Neural cell (in vitro differentiated cells): ENCODE data around the gene SIGLEC9. TPM values are rescaled to one million over a fixed set of nuclear protein-coding genes. Genes with fewer than 3 reads are reported as not detected.

Experiments used
- H2AFZ ChIP-seq: fragments of 200-600, 300-800 bp; sonication (generic), shearing (Covaris generic); 2 replicates; pipeline ENCODE4 v1.6.0; 2014; ENCODE audit warnings: low read depth, mild to moderate bottlenecking, antibody characterized with exemption, low read length, moderate library complexity
- H3F3A ChIP-seq: fragments of 200-600 bp; shearing (Covaris generic); 2 replicates; pipeline ENCODE4 v1.6.1; 2016; ENCODE audit warnings: mild to moderate bottlenecking, moderate library complexity, mixed read lengths, antibody characterized with exemption, low read length; ENCODE audit not compliant: insufficient read depth, poor library complexity, severe bottlenecking
- H3K27ac ChIP-seq: fragments of 200-600, 300-800 bp; sonication (generic), shearing (Covaris generic); 2 replicates; pipeline ENCODE4 v1.5.1; 2014; ENCODE audit warnings: mild to moderate bottlenecking, low read length, moderate library complexity
- H3K27me3 ChIP-seq: fragments of 300-800, 200-600 bp; sonication (generic), shearing (Covaris generic); 2 replicates; pipeline ENCODE4 v1.6.0; 2014; ENCODE audit warnings: mild to moderate bottlenecking, low read depth, low read length, moderate library complexity; ENCODE audit not compliant: insufficient read depth
- H3K36me3 ChIP-seq: fragments of 300-800, 200-600 bp; sonication (generic), shearing (Covaris generic); 2 replicates; pipeline ENCODE4 v1.5.1; 2014; ENCODE audit warnings: mild to moderate bottlenecking, antibody characterized with exemption, low read length, moderate library complexity; ENCODE audit not compliant: insufficient read depth
- H3K4me2 ChIP-seq: fragments of 300-800, 200-600 bp; sonication (generic), shearing (Covaris generic); 2 replicates; pipeline ENCODE4 v1.6.0; 2014; ENCODE audit warnings: mild to moderate bottlenecking, low read length
- H3K4me3 ChIP-seq: fragments of 300-800, 200-600 bp; sonication (generic), shearing (Covaris generic); 2 replicates; pipeline ENCODE4 v1.5.1; 2014; ENCODE audit warnings: mild to moderate bottlenecking, low read length, moderate library complexity
- H3K79me2 ChIP-seq: fragments of 200-600 bp; shearing (Covaris generic); replicated peaks from 2 replicates; pipeline ENCODE4 v1.6.0; 2014; ENCODE audit warnings: mild to moderate bottlenecking, low read length, moderate library complexity; ENCODE audit not compliant: insufficient read depth
- H3K9ac ChIP-seq: fragments of 300-800, 200-600 bp; sonication (generic), shearing (Covaris generic); 2 replicates; pipeline ENCODE4 v1.6.1; 2016; ENCODE audit warnings: mild to moderate bottlenecking, low read length, mixed read lengths
- H3K9me2 ChIP-seq: fragments of 200-600 bp; shearing (Covaris generic); 2 replicates; pipeline ENCODE4 v1.6.1; 2016; ENCODE audit warnings: mild to moderate bottlenecking, low read length, mixed read lengths; ENCODE audit not compliant: insufficient read depth
- H3K9me3 ChIP-seq: fragments of 200-600, 300-800 bp; sonication (generic), shearing (Covaris generic); 2 replicates; pipeline ENCODE4 v1.6.1; 2016; ENCODE audit warnings: mild to moderate bottlenecking, mixed run types, low read length, moderate library complexity, mixed read lengths
- H4K20me1 ChIP-seq: fragments of 200-600 bp; shearing (Covaris generic); 2 replicates; pipeline ENCODE4 v1.6.1; 2016; ENCODE audit warnings: mild to moderate bottlenecking, mixed run types; ENCODE audit not compliant: insufficient read depth
- EP300 ChIP-seq: fragments of 450-650 bp; conservative IDR thresholded peaks from 2 replicates; pipeline ENCODE4 v1.6.1; 2014; ENCODE audit warnings: antibody characterized with exemption, mild to moderate bottlenecking, moderate library complexity; ENCODE audit not compliant: poor library complexity, severe bottlenecking
- EZH2 ChIP-seq: fragments of 200-600, 300-800 bp; shearing (Covaris generic), sonication (generic); IDR thresholded peaks from 2 replicates; pipeline ENCODE4 v1.6.1; 2014; ENCODE audit warnings: antibody characterized with exemption, low read length, borderline replicate concordance, mild to moderate bottlenecking; ENCODE audit not compliant: insufficient read depth, poor library complexity, severe bottlenecking
- MXI1 ChIP-seq: fragments of 450-650 bp; conservative IDR thresholded peaks from 2 replicates; pipeline ENCODE4 v1.6.1; 2014; ENCODE audit warnings: antibody characterized with exemption, mild to moderate bottlenecking; ENCODE audit not compliant: poor library complexity, severe bottlenecking
- POLR2AphosphoS5 ChIP-seq: IDR thresholded peaks from 2 replicates; pipeline ENCODE4 v1.6.1; 2012
- RAD21 ChIP-seq: fragments of 450-650 bp; conservative IDR thresholded peaks from 2 replicates; pipeline ENCODE4 v1.6.1; 2014; ENCODE audit warnings: antibody characterized with exemption, mild to moderate bottlenecking, moderate library complexity
- SMC3 ChIP-seq: fragments of 450-650 bp; conservative IDR thresholded peaks from 2 replicates; pipeline ENCODE4 v1.6.1; 2014; ENCODE audit warnings: antibody characterized with exemption, mild to moderate bottlenecking, moderate library complexity; ENCODE audit not compliant: poor library complexity
- TAF1 ChIP-seq: IDR thresholded peaks from 2 replicates; pipeline ENCODE4 v1.6.1; 2012; ENCODE audit warnings: low read depth
- polyA minus RNA-seq: library from RNA; depleted of rRNA, polyadenylated mRNA; stranded (reverse); fragments of >200 nt; gene quantifications from 2 replicates; pipeline ENCODE4 v1.2.3, GENCODE V29; 2014
- polyA plus RNA-seq: library from polyadenylated mRNA; depleted of rRNA; stranded (reverse); fragments of >200 nt; gene quantifications from 2 replicates; pipeline ENCODE4 v1.2.3, GENCODE V29; 2014
- TF ChIP-seq, protein P1 (sequence below): IDR thresholded peaks from 2 replicates; pipeline ENCODE4 v1.6.1; 2012; ENCODE audit warnings: borderline replicate concordance
- TF ChIP-seq, protein P2 (sequence below): fragments of 450-650 bp; IDR thresholded peaks from 2 replicates; pipeline ENCODE4 v1.5.1; 2014; ENCODE audit warnings: antibody characterized with exemption, mild to moderate bottlenecking, moderate library complexity; ENCODE audit not compliant: poor library complexity, severe bottlenecking

SIGLEC9 gene
- not detected in 2 replicates for polyA plus RNA-seq
- not detected in 2 replicates for polyA minus RNA-seq

DNA sequence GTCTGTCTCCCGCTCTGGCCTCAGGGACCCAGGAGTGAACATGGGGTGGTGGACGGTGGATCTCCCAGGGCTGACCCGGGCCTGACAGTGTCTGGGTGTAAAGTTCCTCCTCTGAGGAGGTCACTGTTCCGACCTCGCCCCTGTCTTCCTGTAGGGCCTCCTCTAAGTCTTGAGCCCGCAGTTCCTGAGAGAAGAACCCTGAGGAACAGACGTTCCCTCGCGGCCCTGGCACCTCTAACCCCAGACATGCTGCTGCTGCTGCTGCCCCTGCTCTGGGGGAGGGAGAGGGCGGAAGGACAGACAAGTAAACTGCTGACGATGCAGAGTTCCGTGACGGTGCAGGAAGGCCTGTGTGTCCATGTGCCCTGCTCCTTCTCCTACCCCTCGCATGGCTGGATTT lies at the start of gene SIGLEC9:
SIGLEC9 (plus strand) TSS at position 178 of the 400 bp plus-strand sequence; CDS start at position 247, 69 bp downstream.
- H3K27ac ChIP-seq, result no peak within 1 kb of the TSS
- no peaks in the 10 kb centered on the region for H3F3A ChIP-seq
- TF ChIP-seq EP300 (no peak), SMC3 (no peak), POLR2AphosphoS5 (no peak), TAF1 (no peak), MXI1 (no peak), EZH2 (no peak), RAD21 (no peak)
- TF ChIP-seq, protein P1, sequence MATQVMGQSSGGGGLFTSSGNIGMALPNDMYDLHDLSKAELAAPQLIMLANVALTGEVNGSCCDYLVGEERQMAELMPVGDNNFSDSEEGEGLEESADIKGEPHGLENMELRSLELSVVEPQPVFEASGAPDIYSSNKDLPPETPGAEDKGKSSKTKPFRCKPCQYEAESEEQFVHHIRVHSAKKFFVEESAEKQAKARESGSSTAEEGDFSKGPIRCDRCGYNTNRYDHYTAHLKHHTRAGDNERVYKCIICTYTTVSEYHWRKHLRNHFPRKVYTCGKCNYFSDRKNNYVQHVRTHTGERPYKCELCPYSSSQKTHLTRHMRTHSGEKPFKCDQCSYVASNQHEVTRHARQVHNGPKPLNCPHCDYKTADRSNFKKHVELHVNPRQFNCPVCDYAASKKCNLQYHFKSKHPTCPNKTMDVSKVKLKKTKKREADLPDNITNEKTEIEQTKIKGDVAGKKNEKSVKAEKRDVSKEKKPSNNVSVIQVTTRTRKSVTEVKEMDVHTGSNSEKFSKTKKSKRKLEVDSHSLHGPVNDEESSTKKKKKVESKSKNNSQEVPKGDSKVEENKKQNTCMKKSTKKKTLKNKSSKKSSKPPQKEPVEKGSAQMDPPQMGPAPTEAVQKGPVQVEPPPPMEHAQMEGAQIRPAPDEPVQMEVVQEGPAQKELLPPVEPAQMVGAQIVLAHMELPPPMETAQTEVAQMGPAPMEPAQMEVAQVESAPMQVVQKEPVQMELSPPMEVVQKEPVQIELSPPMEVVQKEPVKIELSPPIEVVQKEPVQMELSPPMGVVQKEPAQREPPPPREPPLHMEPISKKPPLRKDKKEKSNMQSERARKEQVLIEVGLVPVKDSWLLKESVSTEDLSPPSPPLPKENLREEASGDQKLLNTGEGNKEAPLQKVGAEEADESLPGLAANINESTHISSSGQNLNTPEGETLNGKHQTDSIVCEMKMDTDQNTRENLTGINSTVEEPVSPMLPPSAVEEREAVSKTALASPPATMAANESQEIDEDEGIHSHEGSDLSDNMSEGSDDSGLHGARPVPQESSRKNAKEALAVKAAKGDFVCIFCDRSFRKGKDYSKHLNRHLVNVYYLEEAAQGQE, result no peak
- TF ChIP-seq, protein P2, sequence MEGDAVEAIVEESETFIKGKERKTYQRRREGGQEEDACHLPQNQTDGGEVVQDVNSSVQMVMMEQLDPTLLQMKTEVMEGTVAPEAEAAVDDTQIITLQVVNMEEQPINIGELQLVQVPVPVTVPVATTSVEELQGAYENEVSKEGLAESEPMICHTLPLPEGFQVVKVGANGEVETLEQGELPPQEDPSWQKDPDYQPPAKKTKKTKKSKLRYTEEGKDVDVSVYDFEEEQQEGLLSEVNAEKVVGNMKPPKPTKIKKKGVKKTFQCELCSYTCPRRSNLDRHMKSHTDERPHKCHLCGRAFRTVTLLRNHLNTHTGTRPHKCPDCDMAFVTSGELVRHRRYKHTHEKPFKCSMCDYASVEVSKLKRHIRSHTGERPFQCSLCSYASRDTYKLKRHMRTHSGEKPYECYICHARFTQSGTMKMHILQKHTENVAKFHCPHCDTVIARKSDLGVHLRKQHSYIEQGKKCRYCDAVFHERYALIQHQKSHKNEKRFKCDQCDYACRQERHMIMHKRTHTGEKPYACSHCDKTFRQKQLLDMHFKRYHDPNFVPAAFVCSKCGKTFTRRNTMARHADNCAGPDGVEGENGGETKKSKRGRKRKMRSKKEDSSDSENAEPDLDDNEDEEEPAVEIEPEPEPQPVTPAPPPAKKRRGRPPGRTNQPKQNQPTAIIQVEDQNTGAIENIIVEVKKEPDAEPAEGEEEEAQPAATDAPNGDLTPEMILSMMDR, result no peak
- H3K9me3 ChIP-seq, result no peaks in the 10 kb centered on the region
- H4K20me1 ChIP-seq, result no peaks in the 10 kb centered on the region
- H3K36me3 ChIP-seq, result no peaks in the 10 kb centered on the region
- H3K27me3 ChIP-seq, result no peaks in the 10 kb centered on the region
- H2AFZ ChIP-seq, result no peak within 1 kb of the TSS
- H3K9me2 ChIP-seq, result no peaks in the 10 kb centered on the region
- no peak within 1 kb of the TSS for H3K4me2 ChIP-seq
- H3K9ac ChIP-seq, result no peak within 1 kb of the TSS
- H3K79me2 ChIP-seq, result no peaks in the 10 kb centered on the region
- H3K4me3 ChIP-seq, result no peak within 1 kb of the TSS

DNA sequence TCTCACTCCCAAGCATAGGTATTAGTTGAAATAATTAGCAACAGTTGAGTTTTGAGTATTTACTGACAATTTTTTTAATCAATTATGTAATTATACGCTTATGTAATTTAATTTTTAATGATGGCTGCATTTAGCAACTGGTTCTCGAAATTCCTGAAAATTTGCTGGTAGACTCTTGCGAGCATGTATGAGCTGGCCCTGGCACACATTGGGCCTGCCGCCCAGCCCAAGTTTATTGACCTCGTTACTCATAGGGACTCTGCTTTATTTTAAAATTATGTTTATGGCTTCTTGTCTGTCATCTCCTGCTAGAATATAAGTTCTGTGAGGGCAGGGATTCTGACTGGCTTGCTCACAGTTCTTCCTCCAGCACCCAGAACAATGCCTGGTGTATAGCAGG lies 48.7 kb upstream of the SIGLEC9 start:
- no peak overlapping the region for H3K9ac ChIP-seq
- no peak overlapping the region for H3K4me3 ChIP-seq
- TF ChIP-seq, protein P2, result no peak
- TF ChIP-seq SMC3, result no peak
- no peak for TF ChIP-seq TAF1
- TF ChIP-seq RAD21, result no peak
- TF ChIP-seq MXI1, result no peak
- no peak for TF ChIP-seq POLR2AphosphoS5
- TF ChIP-seq, protein P1, result no peak
- TF ChIP-seq EP300, result no peak
- no peak for TF ChIP-seq EZH2

More for the DNA sequence above, 48.7 kb upstream of the SIGLEC9 start:
- Histone ChIP-seq H3K9me3 (peaks cover 7% of the 10 kb centered on the region), H3F3A (no peaks in the 10 kb centered on the region), H3K4me2 (no peak overlapping the region), H3K79me2 (no peaks in the 10 kb centered on the region), H3K27me3 (no peaks in the 10 kb centered on the region), H4K20me1 (no peaks in the 10 kb centered on the region), H3K36me3 (no peaks in the 10 kb centered on the region), H3K27ac (no peak overlapping the region), H2AFZ (no peak overlapping the region), H3K9me2 (no peaks in the 10 kb centered on the region)
